Ovary (tissue), 9 donors: ENCODE data around the gene STAT6. TPM values are rescaled to one million over a fixed set of nuclear protein-coding genes. Genes with fewer than 3 reads are reported as not detected.

Experiments
- DNase-seq, 5 donors: peaks; one replicate each; pipeline ENCODE4 v3.0.0-alpha.2; 2019 to 2020
- H3K27ac ChIP-seq, 2 donors: fragments of 200-600 bp; one replicate each; pipeline versions ENCODE4 v1.5.1 to v1.8.0; 2019 to 2022
- H3K27me3 ChIP-seq: fragments of 200-600 bp; one replicate; pipeline ENCODE4 v1.8.0; 2022
- H3K36me3 ChIP-seq: fragments of 200-600 bp; sonication (generic); one replicate; pipeline ENCODE4 v1.5.1; 2019
- H3K4me1 ChIP-seq: one replicate; pipeline ENCODE4 v1.8.1; 2013; ENCODE audit warnings: mild to moderate bottlenecking, moderate library complexity; ENCODE audit not compliant: insufficient read depth
- H3K4me3 ChIP-seq: fragments of 200-600 bp; sonication (generic); one replicate; pipeline ENCODE4 v1.5.1; 2017
- H3K9me3 ChIP-seq, 2 donors: fragments of 200-600 bp in 1 of 2; sonication (generic) in 1 of 2; one replicate each; pipeline versions ENCODE4 v1.5.1 to v1.8.1; 2013 to 2019; ENCODE audit warnings: mild to moderate bottlenecking in 1 of 2, moderate library complexity in 1 of 2
- EP300 ChIP-seq: sonication (generic); formaldehyde crosslinking; IDR thresholded peaks from one replicate; pipeline ENCODE4 v1.6.1; 2017; ENCODE audit warnings: antibody characterized with exemption
- POLR2A ChIP-seq: fragments of 450-650 bp; IDR thresholded peaks from one replicate; pipeline ENCODE4 v1.6.1; 2017; ENCODE audit warnings: antibody characterized with exemption, mild to moderate bottlenecking, moderate library complexity
- WGBS, 3 donors: extraction: QIAGEN DNeasy Blood & Tissue Kit in 1 of 3; methylation state at CpG; one replicate each; pipeline versions ENCODE4 v1.1.5 to v1.1.7; 2013 to 2017; 5-methylcytosine and 5-hydroxymethylcytosine counted together
- intact Hi-C, 4 donors: fragments of 100-400 bp; cut with DNase I; formaldehyde crosslinking; loops; one replicate each; pipeline versions ENCODE4 v1.11.0 to v1.15.1; 2022 to 2023
- polyA plus RNA-seq, 2 donors: library from polyadenylated mRNA; stranded (reverse); fragments of 200-250 nt in 1 of 2; fragments of 350-450 nt in 1 of 2; fragmentation: Illumina TruSeq in 1 of 2; extraction: RNeasy Lipid Tissue Mini Kit (QIAGEN cat#74804) in 1 of 2; gene quantifications; one replicate each; pipeline ENCODE4 v1.2.3, GENCODE V29; 2013 to 2014
- total RNA-seq, 7 donors: library from RNA; depleted of rRNA in 2 of 7; stranded (reverse); fragments of >200 nt in 2 of 7; fragmentation: NEBNext Ultra II Directional in 3 of 7; extraction: Animal tissue kit (Norgen Biotek cat#: 25700) in 3 of 7; gene quantifications; one replicate each; pipeline versions ENCODE4 v1.1.0 to v1.2.4, GENCODE V29; 2016 to 2023
- TF ChIP-seq, protein P1 (sequence below), 3 donors: fragments of 450-650 bp in 2 of 3; fragments of 200-600 bp in 1 of 3; IDR thresholded peaks; one replicate each; pipeline versions ENCODE4 v1.5.1 to v1.8.0; 2016 to 2022; ENCODE audit warnings: antibody characterized with exemption in 3 of 3, mild to moderate bottlenecking in 1 of 3
- donor health status: DM: no; HTN: no; CAD: no; lungs with moderate emphysema.
- donor health status: DM: no; HTN: no; CAD: no.
- donor health status: Bipolar disorder and iron deficiency.
- donor health status: DM: yes; HTN: yes; CAD: no.
- donor health status: DM: no; HTN: no; CAD: no.
- donor health status: DM: yes; HTN: yes; CAD: no.

Gene STAT6
- total and polyA plus RNA-seq, 9 donors, result 67.4 to 211 (median 166) TPM

DNA sequence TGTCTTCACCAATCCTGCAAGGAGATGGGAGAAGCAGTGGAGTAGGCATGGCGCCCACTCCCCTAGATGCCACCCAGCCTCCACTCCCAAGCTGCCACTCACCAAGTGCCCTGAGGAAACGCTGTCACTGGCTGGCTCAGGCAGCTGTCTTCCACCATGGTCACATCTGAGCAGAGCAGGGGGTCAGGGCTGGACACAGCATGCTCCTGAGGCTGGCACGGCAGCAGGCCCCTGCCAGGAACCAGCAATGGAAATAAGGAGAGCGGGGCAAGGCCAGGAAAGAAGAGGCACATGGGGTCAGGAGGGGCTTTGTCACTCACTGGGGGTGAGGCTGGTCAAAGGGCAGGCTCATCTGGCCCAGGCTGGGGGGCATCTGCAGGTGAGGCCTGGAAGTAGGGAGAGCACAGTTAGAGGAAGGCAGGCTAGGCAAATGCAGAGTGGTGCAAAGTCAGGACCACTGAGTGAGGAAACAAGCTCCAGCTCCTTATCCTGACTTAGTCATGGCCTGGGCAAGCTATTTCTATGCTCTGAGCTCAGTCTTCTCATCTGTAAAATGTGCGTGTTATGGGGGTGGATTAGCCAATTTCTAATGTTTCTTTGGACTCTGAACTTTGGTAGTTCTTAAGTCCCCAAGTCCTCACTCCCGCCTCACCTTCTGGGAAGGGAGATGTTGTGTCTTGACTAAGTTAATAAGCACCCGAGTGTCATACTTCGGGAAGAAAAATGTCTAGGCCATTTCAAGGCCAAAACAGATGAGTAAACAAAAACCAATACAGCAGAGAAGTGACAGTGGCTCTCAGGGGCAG, 14.2 kb downstream of the STAT6 start:
- intact Hi-C loops, result no loop called here
- TF ChIP-seq POLR2A (no peak), EP300 (no peak)
- TF ChIP-seq, protein P1, sequence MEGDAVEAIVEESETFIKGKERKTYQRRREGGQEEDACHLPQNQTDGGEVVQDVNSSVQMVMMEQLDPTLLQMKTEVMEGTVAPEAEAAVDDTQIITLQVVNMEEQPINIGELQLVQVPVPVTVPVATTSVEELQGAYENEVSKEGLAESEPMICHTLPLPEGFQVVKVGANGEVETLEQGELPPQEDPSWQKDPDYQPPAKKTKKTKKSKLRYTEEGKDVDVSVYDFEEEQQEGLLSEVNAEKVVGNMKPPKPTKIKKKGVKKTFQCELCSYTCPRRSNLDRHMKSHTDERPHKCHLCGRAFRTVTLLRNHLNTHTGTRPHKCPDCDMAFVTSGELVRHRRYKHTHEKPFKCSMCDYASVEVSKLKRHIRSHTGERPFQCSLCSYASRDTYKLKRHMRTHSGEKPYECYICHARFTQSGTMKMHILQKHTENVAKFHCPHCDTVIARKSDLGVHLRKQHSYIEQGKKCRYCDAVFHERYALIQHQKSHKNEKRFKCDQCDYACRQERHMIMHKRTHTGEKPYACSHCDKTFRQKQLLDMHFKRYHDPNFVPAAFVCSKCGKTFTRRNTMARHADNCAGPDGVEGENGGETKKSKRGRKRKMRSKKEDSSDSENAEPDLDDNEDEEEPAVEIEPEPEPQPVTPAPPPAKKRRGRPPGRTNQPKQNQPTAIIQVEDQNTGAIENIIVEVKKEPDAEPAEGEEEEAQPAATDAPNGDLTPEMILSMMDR (IDR thresholded peaks at IDR 0.05), result no peak
- H3K36me3 ChIP-seq, result no peaks in the 10 kb centered on the region
- H3K27me3 ChIP-seq, result no peaks in the 10 kb centered on the region
- H3K27ac ChIP-seq, result no peak overlapping the region
- no peak overlapping the region for H3K4me3 ChIP-seq
- DNase-seq, result peak in 2 of 5 donors; percentile 20 to 23
- WGBS, 3 donors, result 65 to 77% (median 75%) methylated on average over 8 of the region's 8 CpGs
- H3K9me3 ChIP-seq, result no peaks in the 10 kb centered on the region
- H3K4me1 ChIP-seq, result peaks cover 15% of the 10 kb centered on the region

DNA sequence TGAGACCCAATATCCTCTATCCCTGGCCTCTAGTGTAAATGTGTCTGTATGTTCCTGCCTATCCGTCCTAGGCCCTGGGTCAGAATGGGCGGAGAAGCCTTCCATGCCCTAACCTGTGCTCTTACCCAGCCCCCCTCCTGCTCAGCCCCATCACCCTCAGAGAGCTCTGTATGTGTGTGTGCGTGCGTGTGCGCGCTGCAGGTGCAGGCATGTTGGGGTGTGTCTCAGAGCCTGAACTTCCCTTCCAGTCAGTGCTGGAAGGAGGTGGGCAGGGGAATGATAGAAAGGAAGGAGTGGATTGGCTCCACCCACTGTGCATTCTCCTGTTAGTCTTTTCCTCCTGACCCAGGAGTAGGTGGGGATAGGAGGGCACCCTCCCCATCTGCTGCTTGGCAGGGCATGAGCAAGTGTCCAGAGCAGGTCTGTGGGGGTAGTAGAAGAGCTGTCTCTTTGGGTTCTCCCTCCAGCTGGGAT, 15.0 kb downstream of the STAT6 start:
- H3K4me3 ChIP-seq, result no peak overlapping the region
- no peaks in the 10 kb centered on the region for H3K9me3 ChIP-seq
- H3K4me1 ChIP-seq, result peaks cover 19% of the 10 kb centered on the region
- DNase-seq, result peak in 2 of 5 donors; percentile 25 to 33
- H3K27ac ChIP-seq, result no peak overlapping the region
- intact Hi-C loops, result no loop called here
- H3K27me3 ChIP-seq, result no peaks in the 10 kb centered on the region
- WGBS, 3 donors, result 73 to 87% (median 75%) methylated on average over 6 of the region's 6 CpGs
- TF ChIP-seq, protein P1 (IDR thresholded peaks at IDR 0.05), result no peak
- no peak for TF ChIP-seq POLR2A
- TF ChIP-seq EP300, result no peak
- no peaks in the 10 kb centered on the region for H3K36me3 ChIP-seq

DNA sequence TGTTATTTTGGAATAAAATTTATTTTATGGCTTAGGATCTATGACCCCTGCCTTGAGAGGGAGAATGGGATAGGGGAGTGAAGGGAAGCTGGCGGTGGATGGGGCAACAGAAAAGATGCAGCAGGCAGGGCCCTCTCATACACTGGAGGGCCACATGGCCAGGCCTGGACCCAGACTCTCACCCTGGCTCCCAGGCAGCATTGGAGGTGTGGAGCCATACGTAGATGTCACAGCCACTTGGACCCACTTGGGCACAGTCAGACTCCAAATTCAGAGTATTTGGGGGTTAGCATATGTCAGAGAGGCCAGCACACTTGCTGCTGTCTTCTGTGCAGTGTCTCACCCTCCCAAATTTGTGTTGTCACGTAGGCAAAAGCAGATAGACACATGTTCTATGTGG, 15.7 kb downstream of the STAT6 start:
- H3K36me3 ChIP-seq, result no peaks in the 10 kb centered on the region

DNA sequence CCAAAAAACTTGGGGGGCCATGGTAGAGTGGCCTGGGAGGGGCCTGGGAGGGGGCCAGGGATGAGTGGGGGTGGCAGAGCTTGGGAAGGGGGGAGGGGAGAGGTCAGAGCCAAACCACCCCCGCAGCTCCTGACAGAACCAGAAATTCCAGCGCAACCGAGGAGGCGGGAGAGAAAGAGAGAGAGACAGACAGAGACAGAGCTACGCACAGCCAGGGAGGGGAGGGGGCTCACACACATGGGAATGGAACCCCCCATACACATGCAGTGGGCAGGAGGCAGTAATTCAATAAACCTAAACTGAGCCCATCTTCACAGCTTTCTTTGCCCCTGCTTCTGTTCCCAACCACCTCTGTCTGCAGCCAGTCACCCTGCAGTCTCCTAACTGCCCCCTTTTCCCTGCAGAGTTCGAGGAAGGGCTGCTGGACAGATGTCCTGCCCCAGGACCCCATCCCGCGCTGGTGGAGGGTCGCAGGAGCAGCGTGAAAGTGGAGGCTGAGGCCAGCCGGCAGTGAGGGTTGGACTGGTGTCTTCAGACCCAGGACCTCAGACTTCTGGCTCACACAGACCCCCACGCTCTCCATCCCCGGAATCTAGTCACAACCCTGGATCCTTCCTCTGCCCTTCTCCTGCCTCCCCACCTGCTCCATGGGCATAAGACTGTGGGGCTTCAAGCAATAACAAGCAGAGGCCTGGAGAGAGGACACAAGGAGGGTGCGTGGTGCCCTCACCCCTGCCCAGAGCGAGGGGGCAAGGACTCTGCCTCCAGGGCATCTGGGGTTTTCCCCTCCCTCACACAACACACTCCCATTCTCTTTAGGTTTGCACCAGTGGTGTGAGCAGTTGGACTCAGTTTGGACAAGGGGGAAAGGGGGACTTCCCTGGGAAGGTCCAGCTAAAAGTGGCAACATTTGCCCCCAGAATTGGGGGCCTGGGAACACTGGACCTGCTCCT, 16.7 kb downstream of the STAT6 start:
- WGBS, 3 donors, result 29 to 34% (median 30%) methylated on average over 15 of the region's 15 CpGs
- DNase-seq, result peak in 2 of 5 donors; percentile 34 to 51
- Histone ChIP-seq H3K4me1 (peaks cover 25% of the 10 kb centered on the region), H3K4me3 (no peak overlapping the region), H3K27me3 (no peaks in the 10 kb centered on the region), H3K9me3 (no peaks in the 10 kb centered on the region), H3K27ac (peak overlapping the region; percentile 42 to 87), H3K36me3 (no peaks in the 10 kb centered on the region)
- intact Hi-C loops, result no loop called here
- TF ChIP-seq EP300 (no peak), POLR2A (no peak)
- TF ChIP-seq, protein P1 (IDR thresholded peaks at IDR 0.05), result no peak

More for the DNA sequence above, 15.7 kb downstream of the STAT6 start:
- Histone ChIP-seq H3K4me1 (peaks cover 25% of the 10 kb centered on the region), H3K27ac (no peak overlapping the region), H3K9me3 (no peaks in the 10 kb centered on the region), H3K27me3 (no peaks in the 10 kb centered on the region), H3K4me3 (no peak overlapping the region)
- intact Hi-C loops, result no loop called here
- WGBS, 3 donors, result 76 to 80% (median 77%) methylated on average over 3 of the region's 3 CpGs
- TF ChIP-seq POLR2A (no peak), EP300 (no peak)
- TF ChIP-seq, protein P1 (IDR thresholded peaks at IDR 0.05), result no peak
- DNase-seq, result peak in 3 of 5 donors; percentile 15 to 31 (median 21)
